Measurements from ENCODE around the gene LGR6.

- TF ChIP-seq EP300 (IDR thresholded peaks at IDR 0.05), result no peak
- no peak for TF ChIP-seq CTCF (IDR thresholded peaks at IDR 0.05)
Measured at GRCh38 chr1:202165942-202166843, 27.4 kb upstream of the LGR6 start.

Data from suprapubic skin (tissue), 3 donors.